Mesendoderm (in vitro differentiated cells): ENCODE measurements around the gene RFX4.

Experiments
- DNase-seq: peaks from one replicate; pipeline ENCODE4 v3.0.0; 2013
- H2AK5ac ChIP-seq: 2 replicates; pipeline ENCODE4 v1.6.1; 2013; ENCODE audit warnings: low read length, inconsistent platforms
- H2BK120ac ChIP-seq: 2 replicates; pipeline ENCODE4 v1.6.1; 2013; ENCODE audit warnings: low read depth, mild to moderate bottlenecking, low read length, moderate library complexity, mixed read lengths
- H2BK15ac ChIP-seq: replicated peaks from 2 replicates; pipeline ENCODE4 v1.6.1; 2013; ENCODE audit warnings: low read depth, mild to moderate bottlenecking, moderate library complexity
- H2BK5ac ChIP-seq: 2 replicates; pipeline ENCODE4 v1.6.1; 2013; ENCODE audit warnings: low read length, inconsistent platforms
- H3K18ac ChIP-seq: 2 replicates; pipeline ENCODE4 v1.6.1; 2013; ENCODE audit warnings: mild to moderate bottlenecking, low read length, mixed read lengths
- H3K23ac ChIP-seq: one replicate; pipeline ENCODE4 v1.6.1; 2013; ENCODE audit warnings: low read length
- H3K27ac ChIP-seq: 2 replicates; pipeline ENCODE4 v1.5.1; 2013; ENCODE audit warnings: low read depth, mild to moderate bottlenecking, inconsistent platforms, low read length, moderate library complexity
- H3K27me3 ChIP-seq: 2 replicates; pipeline ENCODE4 v1.6.1; 2013; ENCODE audit warnings: low read length, control low read depth, mild to moderate bottlenecking, inconsistent platforms; ENCODE audit not compliant: insufficient read depth, poor library complexity
- H3K36me3 ChIP-seq: 2 replicates; pipeline ENCODE4 v1.6.1; 2013; ENCODE audit warnings: low read length, inconsistent platforms; ENCODE audit not compliant: control insufficient read depth, insufficient read depth
- H3K4ac ChIP-seq: one replicate; pipeline ENCODE4 v1.6.1; 2013; ENCODE audit warnings: low read depth, mild to moderate bottlenecking, low read length, moderate library complexity
- H3K4me1 ChIP-seq: 2 replicates; pipeline ENCODE4 v1.6.1; 2013; ENCODE audit warnings: low read depth, low read length, inconsistent platforms; ENCODE audit not compliant: control insufficient read depth
- H3K4me2 ChIP-seq: 2 replicates; pipeline ENCODE4 v1.6.1; 2013; ENCODE audit warnings: low read length
- H3K4me3 ChIP-seq: 2 replicates; pipeline ENCODE4 v1.5.1; 2013; ENCODE audit warnings: mild to moderate bottlenecking, low read length
- H3K56ac ChIP-seq: one replicate; pipeline ENCODE4 v1.6.1; 2013; ENCODE audit warnings: low read length
- H3K79me1 ChIP-seq: 2 replicates; pipeline ENCODE4 v1.6.1; 2013; ENCODE audit warnings: low read length, inconsistent platforms
- H3K79me2 ChIP-seq: 2 replicates; pipeline ENCODE4 v1.6.1; 2013; ENCODE audit warnings: mild to moderate bottlenecking, low read length; ENCODE audit not compliant: control insufficient read depth, insufficient read depth
- H3K9ac ChIP-seq: 2 replicates; pipeline ENCODE4 v1.6.1; 2013; ENCODE audit warnings: low read length, inconsistent platforms
- H4K5ac ChIP-seq: one replicate; pipeline ENCODE4 v1.6.1; 2013; ENCODE audit warnings: low read length
- H4K8ac ChIP-seq: one replicate; pipeline ENCODE4 v1.6.1; 2013; ENCODE audit warnings: low read depth, mild to moderate bottlenecking, control low read depth, low read length, moderate library complexity
- WGBS: extraction: QIAGEN DNeasy Blood & Tissue Kit; methylation state at CpG from one replicate; pipeline ENCODE4 v1.1.7; 2013; ENCODE audit warnings: low lambda C conversion rate, missing lambda C conversion rate; ENCODE audit not compliant: insufficient coverage; ENCODE audit errors: extremely low coverage; 5-methylcytosine and 5-hydroxymethylcytosine counted together

Gene RFX4

GRCh38 chr12:106583242-106584103 lies 669 bp downstream of the RFX4 start:
- H3K23ac ChIP-seq = no peak overlapping the region
- H3K56ac ChIP-seq = peak overlapping the region; percentile 34
- no peaks in the 10 kb centered on the region for H3K36me3 ChIP-seq
- no peak overlapping the region for H3K18ac ChIP-seq
- no peak overlapping the region for H2AK5ac ChIP-seq
- no peaks in the 10 kb centered on the region for H3K79me2 ChIP-seq
- H4K5ac ChIP-seq = no peak overlapping the region
- no peak overlapping the region for H4K8ac ChIP-seq
- H3K4me1 ChIP-seq = no peaks in the 10 kb centered on the region
- H3K27ac ChIP-seq = no peak overlapping the region
- H2BK5ac ChIP-seq = no peak overlapping the region
- no peak overlapping the region for H3K4ac ChIP-seq
- WGBS = no CpG with 5 or more reads among the region's 60 CpGs
- H2BK120ac ChIP-seq = no peak overlapping the region
- no peaks in the 10 kb centered on the region for H3K79me1 ChIP-seq
- H3K4me3 ChIP-seq = peak overlapping the region; percentile 68
- peaks cover 68% of the 10 kb centered on the region for H3K27me3 ChIP-seq
- DNase-seq = peak; percentile 74
- H3K4me2 ChIP-seq = peak overlapping the region; percentile 98
- no peak overlapping the region for H3K9ac ChIP-seq
- no peak overlapping the region for H2BK15ac ChIP-seq

- Histone ChIP-seq H3K4me3 (no peak overlapping the region), H2BK15ac (no peak overlapping the region), H4K5ac (no peak overlapping the region), H3K23ac (no peak overlapping the region), H3K4me1 (no peaks in the 10 kb centered on the region), H2AK5ac (no peak overlapping the region), H3K79me2 (no peaks in the 10 kb centered on the region), H3K27me3 (peaks cover 69% of the 10 kb centered on the region), H3K36me3 (no peaks in the 10 kb centered on the region), H3K56ac (no peak overlapping the region), H3K27ac (no peak overlapping the region), H2BK120ac (no peak overlapping the region), H3K4ac (no peak overlapping the region), H3K18ac (no peak overlapping the region), H2BK5ac (no peak overlapping the region), H3K4me2 (peak overlapping the region; percentile 98), H3K79me1 (no peaks in the 10 kb centered on the region), H4K8ac (no peak overlapping the region), H3K9ac (no peak overlapping the region)
- WGBS = no CpG with 5 or more reads among the region's 41 CpGs
- peak; percentile 68 for DNase-seq
These were observed 1.6 kb downstream of the RFX4 start for GRCh38 chr12:106584104-106585064.

GRCh38 chr12:106585105-106585520 lies 2.3 kb downstream of the RFX4 start:
- Histone ChIP-seq H3K79me2 (no peaks in the 10 kb centered on the region), H2BK120ac (no peak overlapping the region), H3K9ac (no peak overlapping the region), H3K4me2 (no peak overlapping the region), H3K79me1 (no peaks in the 10 kb centered on the region), H2BK5ac (no peak overlapping the region), H4K8ac (no peak overlapping the region), H4K5ac (no peak overlapping the region), H3K27me3 (peaks cover 69% of the 10 kb centered on the region), H3K23ac (peak overlapping the region; percentile 6), H3K56ac (no peak overlapping the region), H2AK5ac (no peak overlapping the region), H3K18ac (no peak overlapping the region), H2BK15ac (no peak overlapping the region), H3K4me3 (no peak overlapping the region), H3K4me1 (no peaks in the 10 kb centered on the region), H3K36me3 (no peaks in the 10 kb centered on the region), H3K27ac (no peak overlapping the region), H3K4ac (no peak overlapping the region)
- DNase-seq = no peak
- no CpG with 5 or more reads among the region's 17 CpGs for WGBS

- H2AK5ac ChIP-seq = no peak overlapping the region
- no peak overlapping the region for H2BK15ac ChIP-seq
- no peaks in the 10 kb centered on the region for H3K4me1 ChIP-seq
- H3K56ac ChIP-seq = peak overlapping the region; percentile 46
- H3K9ac ChIP-seq = peak overlapping the region; percentile 45
- H3K27me3 ChIP-seq = peaks cover 67% of the 10 kb centered on the region
- H2BK5ac ChIP-seq = no peak overlapping the region
- no peaks in the 10 kb centered on the region for H3K36me3 ChIP-seq
- H3K18ac ChIP-seq = no peak overlapping the region
- no peak overlapping the region for H3K4ac ChIP-seq
- no peaks in the 10 kb centered on the region for H3K79me2 ChIP-seq
- no peak overlapping the region for H3K23ac ChIP-seq
- peak overlapping the region; percentile 83 for H3K4me2 ChIP-seq
- H2BK120ac ChIP-seq = no peak overlapping the region
- H4K8ac ChIP-seq = no peak overlapping the region
- no CpG with 5 or more reads among the region's 63 CpGs for WGBS
- no peak overlapping the region for H3K27ac ChIP-seq
- no peaks in the 10 kb centered on the region for H3K79me1 ChIP-seq
- DNase-seq = peak; percentile 77
- H4K5ac ChIP-seq = no peak overlapping the region
- H3K4me3 ChIP-seq = no peak overlapping the region
These were observed 2.9 kb downstream of the RFX4 start for GRCh38 chr12:106585521-106586277.

GRCh38 chr12:106586278-106586802 lies 3.5 kb downstream of the RFX4 start:
- Histone ChIP-seq H2BK15ac (no peak overlapping the region), H3K4me1 (no peaks in the 10 kb centered on the region), H3K79me1 (no peaks in the 10 kb centered on the region), H2AK5ac (no peak overlapping the region), H3K27ac (no peak overlapping the region), H2BK5ac (no peak overlapping the region), H2BK120ac (no peak overlapping the region), H3K56ac (peak overlapping the region; percentile 46), H4K5ac (no peak overlapping the region), H3K27me3 (peaks cover 62% of the 10 kb centered on the region), H3K9ac (peak overlapping the region; percentile 45), H3K4ac (no peak overlapping the region), H3K36me3 (no peaks in the 10 kb centered on the region), H3K23ac (no peak overlapping the region), H4K8ac (no peak overlapping the region), H3K4me3 (no peak overlapping the region), H3K4me2 (peak overlapping the region; percentile 83), H3K79me2 (no peaks in the 10 kb centered on the region), H3K18ac (no peak overlapping the region)
- WGBS = no CpG with 5 or more reads among the region's 35 CpGs
- peak; percentile 54 for DNase-seq
